Measurements from ENCODE around the gene RPS25.
"Not testable (repeated sequence)": the region's sequence is repeated elsewhere in the genome, so short reads cannot be mapped to it uniquely, and the experiment has no call there.

The RPS25 gene

DNA sequence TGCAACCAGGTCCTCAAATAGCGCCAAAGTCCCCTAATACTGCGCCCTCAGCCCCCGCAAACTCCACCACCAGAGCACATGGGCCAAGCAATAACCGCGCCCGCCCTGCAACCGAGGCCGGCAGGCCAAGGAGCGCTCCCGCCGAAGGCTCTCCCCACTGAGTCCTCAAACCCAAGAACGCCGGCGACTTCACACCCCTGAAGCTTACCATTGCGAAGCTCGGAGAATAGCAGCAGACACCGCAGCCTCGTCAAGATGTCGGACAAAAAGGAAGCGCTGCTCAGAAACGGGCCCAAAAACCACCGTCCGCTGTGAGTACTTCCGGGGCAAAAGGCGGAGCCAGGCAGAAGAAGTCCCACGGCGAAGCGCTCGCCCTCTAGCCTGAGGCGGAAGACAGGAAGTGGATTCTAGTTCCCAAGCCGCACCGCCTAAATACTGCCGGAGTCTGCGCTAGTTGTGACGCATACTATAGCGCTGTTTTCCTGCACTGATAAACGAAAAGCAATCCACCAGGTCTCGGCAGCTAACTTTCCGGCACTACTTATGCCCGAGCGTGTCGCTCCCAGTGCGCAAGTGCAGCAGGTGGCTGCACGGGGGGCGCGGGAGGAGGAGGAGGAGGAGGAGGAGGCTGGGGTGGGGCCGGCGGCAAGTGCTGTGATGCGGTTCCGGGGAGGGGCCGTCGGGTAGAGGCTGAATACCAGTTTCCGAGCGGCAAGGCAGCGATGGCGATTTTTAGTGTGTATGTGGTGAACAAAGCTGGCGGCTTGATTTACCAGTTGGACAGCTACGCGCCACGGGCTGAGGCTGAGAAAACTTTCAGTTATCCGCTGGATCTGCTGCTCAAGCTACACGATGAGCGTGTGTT, at the start of gene RPS25, which contains the start of gene TRAPPC4:
Gene RPS25 (minus strand): TSS at position 270 of the 865 bp plus-strand sequence. CDS start 59 bp downstream, at position 211.
Gene TRAPPC4 (plus strand): TSS at position 693 of the 865 bp plus-strand sequence. CDS start 30 bp downstream, at position 723.
- DNase-seq, result peak; percentile 58

DNA sequence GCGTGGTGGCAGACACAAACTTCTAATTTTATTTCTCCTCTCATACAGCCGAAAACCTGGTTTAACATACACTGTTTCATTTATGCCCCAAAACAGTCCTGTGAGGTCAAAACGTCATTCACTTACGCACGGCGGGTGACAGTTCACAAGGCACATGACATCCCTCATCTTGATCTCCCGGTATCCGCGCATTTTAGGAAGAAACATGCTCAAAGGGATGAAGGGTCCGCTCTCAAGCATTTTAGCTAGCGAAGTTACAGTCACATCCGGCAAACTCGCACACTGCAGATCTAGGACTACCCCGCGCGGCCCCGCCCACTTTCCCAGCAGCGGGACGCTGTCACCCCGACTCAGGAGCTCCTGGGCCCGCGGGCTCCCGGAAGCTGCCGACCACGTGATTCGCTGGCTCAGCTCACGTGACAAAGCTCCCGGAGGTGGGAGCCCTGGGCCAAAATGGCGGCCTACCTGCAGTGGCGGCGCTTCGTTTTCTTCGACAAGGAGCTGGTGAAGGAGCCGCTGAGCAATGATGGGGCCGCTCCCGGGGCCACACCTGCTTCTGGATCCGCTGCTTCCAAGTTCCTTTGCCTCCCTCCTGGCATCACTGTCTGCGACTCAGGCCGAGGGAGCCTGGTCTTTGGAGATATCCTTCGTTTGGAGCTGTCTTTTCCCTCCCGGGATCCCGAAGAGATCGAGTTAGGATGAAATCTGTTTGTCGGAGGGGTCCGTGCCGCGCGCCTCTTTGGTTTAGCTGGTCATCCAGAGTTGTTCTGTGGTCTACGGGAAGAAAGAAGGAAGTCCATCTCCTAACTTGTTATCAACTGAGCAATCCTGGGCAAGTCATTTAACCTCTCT, 49.5 kb upstream of the RPS25 start, which contains the start of gene VPS11:
Gene VPS11 (plus strand): TSS at position 448 of the 852 bp plus-strand sequence. CDS start 6 bp downstream, at position 454.
- peak; percentile 38 for DNase-seq

- no peak for DNase-seq
Observed at GRCh38 chr11:119065369-119065768, 47.2 kb upstream of the RPS25 start.

- no peak for DNase-seq
Observed at GRCh38 chr11:119062779-119063178, 44.6 kb upstream of the RPS25 start.

DNA sequence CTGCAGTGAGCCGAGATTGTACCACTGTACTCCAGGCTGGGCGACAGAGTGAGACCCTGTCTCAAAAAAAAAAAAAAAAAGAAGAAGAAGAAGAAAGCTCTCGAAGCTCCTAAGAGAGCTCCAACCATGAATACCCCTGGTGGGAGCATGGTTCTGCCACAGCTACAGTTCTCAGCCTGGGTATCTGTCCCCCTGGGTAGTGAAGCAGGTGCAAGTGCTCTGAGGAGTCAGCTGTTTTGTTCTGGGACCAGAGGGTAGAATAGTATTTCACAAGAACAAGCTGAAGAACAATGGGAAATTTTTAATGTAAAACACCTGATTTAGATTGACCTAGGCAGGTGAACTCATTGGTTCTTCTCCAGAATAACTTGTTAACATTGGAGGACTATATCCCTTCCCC, 43.1 kb upstream of the RPS25 start:
- DNase-seq, result no peak

GRCh38 chr11:119059128-119059527, 41.0 kb upstream of the RPS25 start:
- DNase-seq, result not testable (repeated sequence)

- DNase-seq, result peak; percentile 45
Observed at GRCh38 chr11:119057000-119057769, 39.0 kb upstream of the RPS25 start, which contains the start of gene HYOU1. Gene HYOU1 (minus strand): TSS chr11:119057205. CDS start chr11:119056160, 1,045 bp downstream.

- no peak for DNase-seq
Observed at GRCh38 chr11:119056421-119056999, 38.4 kb upstream of the RPS25 start.

DNA sequence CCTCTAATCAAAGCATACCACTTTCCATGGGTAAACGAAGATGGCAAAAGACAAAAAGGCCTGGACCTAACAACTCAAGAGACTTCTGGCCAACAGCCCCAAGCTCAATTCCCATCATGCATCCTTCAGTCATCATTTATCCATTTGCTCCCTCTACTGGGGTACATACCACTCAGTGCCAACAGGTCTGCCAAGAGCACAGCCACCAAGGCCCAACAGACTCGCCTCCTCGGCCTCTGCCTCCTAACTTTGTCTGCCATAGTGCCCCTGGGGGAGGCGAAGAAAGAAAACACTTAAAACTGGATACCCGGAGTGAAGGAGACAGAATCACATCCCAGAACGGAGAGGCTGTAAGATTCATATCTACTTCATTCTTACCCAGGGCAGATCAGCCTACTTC, 37.8 kb upstream of the RPS25 start:
- no peak for DNase-seq

DNA sequence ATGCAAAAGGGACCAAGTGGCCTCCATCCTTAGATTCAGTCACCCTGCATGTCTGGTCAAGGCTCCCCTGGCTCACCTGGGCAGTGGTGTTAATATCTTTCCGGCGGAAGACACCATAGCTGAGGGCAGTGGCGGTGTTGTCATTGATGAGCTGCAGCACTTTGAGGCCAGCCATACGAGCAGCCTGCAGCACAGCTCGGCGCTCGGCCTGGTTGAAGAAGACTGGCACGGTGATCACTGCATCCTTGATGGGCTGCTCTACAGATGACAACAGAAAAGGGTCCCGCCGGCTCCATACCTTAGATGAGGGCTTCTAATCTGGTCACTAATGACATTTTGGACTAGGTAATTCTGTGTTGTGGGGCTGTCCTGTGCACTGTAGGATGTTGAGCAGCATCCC, 36.3 kb upstream of the RPS25 start:
- DNase-seq, result no peak

DNA sequence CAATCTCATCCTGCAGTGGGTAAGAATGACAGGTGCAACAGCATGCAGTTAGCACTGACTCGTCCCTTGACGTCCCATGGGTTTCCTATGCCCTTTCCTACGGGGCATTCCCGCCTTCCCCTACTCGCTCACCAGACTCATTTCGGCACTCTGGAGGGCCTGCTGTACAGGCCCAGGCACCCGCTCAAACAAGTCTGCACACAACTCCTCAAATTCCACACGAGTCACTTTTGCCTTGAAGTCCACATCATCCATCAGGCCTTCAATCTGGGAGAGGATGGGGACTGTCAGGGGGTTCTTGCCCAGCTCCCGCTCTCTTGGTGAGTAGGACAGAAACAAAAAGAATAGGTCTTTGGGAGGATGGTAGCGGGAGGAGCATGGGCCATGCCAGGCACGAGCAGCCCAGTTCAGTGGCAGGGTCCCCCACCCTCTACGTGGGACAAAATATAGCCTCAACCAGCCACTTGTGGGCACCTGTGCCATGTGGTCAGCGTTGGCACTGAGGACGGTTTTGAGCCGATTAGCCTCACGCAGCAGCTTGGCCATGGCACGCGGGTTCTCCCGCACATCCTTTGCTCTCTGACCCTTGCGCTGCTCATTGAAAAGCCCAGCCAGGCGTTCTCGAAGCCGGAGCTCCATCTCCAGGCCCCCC, 34.1 kb upstream of the RPS25 start:
- DNase-seq, result no peak

- DNase-seq, result no peak
Observed at GRCh38 chr11:119051440-119052162, 33.5 kb upstream of the RPS25 start.

DNA sequence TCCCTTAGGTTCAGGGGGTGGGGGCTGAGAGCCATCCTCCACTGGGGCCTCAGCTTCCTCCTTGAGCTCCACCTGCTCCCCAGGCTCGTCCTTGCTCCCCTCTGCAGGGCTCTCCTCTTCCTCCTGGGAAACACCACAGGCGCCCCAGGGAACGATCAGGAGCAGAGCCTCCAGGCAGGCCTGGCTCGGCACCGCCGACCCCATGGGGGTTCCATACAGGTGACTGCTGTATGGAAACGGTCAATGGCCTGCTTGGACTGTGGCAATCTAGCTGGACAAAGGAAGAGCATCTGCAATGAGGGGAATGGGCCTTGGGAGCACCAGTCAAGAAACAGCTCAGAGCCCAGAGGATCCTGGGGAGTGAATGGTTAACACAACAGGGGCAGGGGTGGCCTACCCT, 30.9 kb upstream of the RPS25 start:
- no peak for DNase-seq

DNA sequence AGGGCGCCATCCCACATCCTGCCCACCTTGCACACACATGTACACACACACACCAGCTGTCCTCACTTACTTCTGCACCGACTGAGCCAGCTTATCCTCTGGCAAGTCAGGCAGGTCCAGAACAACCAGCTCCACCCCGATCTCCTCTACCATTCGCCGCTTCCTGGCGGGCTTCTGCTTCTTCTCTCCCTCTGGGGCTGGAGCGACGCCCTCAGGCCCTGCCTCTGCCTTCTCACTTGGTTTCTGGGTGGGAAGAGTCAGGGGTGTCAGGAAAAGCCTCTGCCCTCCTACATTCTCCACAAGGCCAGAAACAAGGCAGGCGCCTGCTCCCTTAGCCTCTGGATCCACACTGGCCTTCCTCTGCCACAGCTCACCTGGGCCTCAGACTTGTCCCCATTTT, 30.5 kb upstream of the RPS25 start:
- DNase-seq, result no peak

DNA sequence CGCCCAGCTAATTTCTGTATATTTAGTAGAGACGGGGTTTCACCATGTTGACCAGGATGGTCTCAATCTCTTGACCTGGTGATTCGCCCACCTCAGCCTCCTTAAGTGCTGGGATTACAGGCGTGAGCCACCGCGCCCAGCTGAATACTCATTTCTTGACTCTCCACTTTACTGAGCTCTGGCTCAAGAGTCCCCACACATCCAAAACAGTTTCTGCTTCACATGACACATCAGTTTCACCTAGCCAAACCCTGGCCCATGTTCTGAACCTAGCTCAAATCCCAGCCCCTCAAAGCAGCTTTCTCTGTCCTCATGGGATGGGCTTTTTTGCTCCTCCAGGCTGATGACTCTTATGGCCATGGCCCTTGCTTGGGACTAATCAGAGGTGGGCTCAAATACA, 29.1 kb upstream of the RPS25 start:
- DNase-seq, result no peak

GRCh38 chr11:119046489-119046888, 28.3 kb upstream of the RPS25 start:
- DNase-seq, result no peak

- DNase-seq, result no peak
Observed at GRCh38 chr11:119044708-119045107, 26.6 kb upstream of the RPS25 start.

- DNase-seq, result no peak
Observed at GRCh38 chr11:119042927-119043326, 24.8 kb upstream of the RPS25 start.

- no peak for DNase-seq
Observed at GRCh38 chr11:119041821-119042514, 23.8 kb upstream of the RPS25 start.

GRCh38 chr11:119039471-119039870, 21.3 kb upstream of the RPS25 start:
- DNase-seq, result not testable (repeated sequence)

Data from NCI-H1694 (cell line).